Activated CD8-positive, alpha-beta memory T cell treated with anti-CD3 and anti-CD28 coated beads, Interleukin-2, amount 50 U/mL, for 48 hours (primary cell): Measurements from ENCODE around the gene SH3BGRL3.
"Not testable (repeated sequence)": the region's sequence is repeated elsewhere in the genome, so short reads cannot be mapped to it uniquely, and the experiment has no call there.

Experiments used
- DNase-seq: peaks from one replicate; pipeline ENCODE4 v3.0.0-alpha.2; 2020

The SH3BGRL3 gene

DNA sequence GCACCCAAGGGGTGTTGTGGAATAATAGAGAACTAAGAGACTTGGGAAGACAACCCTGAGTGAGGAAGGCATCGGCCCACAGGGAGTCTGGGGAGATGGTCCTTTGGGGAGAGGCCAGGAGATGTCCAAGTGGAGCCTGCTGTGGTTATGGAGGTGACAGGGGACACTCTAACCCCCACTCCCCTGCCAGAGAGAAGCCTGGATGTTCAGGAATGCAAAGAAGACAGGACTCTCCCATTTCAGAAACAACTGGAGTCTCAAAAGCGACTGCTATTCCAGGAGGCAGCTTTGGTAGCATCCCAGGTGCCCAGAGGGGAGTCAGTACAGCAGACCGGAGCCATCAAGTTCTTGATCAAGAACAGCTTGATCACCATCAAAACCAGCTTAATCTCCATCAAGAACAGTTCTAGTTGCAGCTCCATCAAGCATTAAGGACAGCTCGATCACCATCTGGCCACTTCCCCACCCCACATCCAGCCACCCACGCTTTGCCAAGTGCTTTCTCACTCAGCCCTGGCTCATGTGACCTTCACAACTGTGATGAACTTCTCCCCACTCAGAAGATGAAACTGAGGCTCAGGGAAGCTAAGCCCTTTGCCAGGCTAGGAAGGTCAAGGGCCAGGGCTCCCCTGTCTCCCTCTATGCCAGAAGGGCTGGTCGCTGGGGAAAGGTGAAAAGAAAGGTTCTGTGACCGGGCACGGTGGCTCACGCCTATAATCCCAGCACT, 38.6 kb downstream of the SH3BGRL3 start:
- peak; percentile 75 for DNase-seq

DNA sequence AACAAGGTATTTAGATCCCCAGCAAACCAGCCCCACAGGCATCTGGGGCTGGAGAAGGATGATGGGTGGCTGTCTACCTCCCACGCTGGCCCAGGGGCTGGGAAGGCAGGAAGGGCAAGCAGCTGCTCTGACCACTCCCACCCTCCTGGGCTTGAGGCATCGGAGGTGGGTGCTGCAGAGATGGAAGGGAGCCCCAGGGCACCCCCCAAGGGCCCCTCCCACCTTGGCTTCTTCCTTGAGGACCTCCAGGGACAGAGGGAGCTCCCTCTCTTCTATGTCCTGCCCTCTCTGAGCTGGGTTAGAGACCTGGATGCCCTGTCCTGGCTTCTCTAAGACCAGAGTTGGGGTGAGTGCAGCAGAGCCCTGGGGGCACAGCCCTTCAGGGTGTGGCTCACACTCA, 41.0 kb downstream of the SH3BGRL3 start:
- peak; percentile 60 for DNase-seq

DNA sequence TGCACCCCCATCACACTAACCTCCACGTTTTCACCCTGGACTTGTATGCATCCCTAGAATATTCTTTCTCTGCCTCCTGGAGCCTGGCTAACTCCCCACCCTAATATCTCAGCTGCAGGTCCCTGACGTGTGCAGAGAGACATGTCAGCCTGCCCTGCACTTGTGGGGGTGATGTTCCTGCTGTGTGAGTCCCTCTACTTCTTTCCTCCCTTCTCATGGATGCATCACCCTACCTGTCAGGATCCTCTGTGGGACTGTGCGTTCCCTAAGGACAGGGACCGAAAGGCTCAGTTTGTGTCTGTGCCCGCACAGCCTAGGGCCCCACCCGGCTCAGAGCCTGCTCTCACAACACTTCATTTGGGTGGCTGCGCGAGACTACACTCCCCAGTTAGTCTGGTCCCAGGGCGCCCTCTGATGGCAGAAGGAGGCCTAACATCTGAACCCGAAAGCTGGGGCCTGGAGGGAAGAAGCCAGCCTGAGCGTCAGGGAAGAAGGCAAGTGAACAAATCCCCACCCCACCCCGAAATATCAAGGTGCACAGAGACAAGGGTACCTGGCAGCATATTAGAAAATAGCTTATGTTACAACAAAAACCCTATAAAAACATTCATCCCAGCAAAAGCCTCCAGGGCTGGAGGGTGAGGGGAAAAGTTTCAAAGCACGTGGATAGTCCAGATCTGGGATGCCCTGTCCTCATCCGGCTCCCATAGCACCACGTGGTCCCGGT, 41.6 kb downstream of the SH3BGRL3 start:
- DNase-seq, result peak; percentile 99

DNA sequence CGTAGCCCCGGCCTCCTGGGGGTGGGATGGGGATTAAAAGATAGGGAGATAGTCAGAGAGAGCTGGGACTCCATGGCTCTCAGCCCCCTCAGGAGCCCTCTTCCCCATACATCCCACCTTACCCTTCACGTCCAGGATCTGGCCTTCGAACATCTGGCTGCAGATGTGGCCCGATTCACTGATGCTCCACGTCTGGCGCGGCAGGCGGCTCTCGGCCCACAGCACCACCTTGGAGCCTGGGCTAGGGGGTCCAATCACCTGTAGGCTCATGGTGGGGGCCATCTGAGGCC, 42.1 kb downstream of the SH3BGRL3 start:
- DNase-seq, result no peak

DNA sequence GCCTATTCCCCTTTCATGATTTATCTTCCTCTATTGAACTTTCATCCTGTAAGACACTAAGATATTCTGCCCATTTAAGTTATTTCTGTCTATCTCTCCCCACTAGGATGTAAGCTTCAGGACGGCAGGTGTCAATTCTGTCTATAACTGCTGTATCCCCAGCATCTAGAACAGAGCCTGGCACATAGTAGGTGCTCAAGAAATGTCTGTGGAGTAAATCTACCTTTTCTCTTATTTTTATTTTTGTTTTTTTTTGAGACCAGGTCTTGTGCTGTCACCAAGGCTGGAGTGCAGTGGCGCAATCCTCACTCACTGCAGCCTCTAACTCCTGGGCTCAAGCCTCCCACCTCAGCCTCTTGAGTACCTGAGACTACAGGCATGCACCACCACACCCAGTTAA, 43.5 kb downstream of the SH3BGRL3 start:
- DNase-seq, result no peak

DNA sequence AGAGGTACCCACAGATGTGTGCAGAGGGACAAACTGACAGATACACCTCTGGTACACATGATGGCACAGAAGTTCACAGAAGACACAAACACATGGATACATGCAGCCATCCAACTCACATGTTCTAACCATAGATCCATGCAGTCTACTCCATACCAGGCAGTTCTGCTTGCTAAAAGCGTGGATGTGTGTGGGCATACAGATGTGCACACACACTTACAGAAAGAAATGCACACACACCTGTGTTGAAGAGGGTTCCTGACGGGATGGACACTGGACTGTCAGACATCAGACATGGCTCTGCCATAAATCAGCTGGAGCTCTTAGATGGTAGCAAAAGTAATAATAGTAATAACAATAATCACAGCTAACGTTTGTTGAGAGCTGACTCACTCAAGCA, 44.7 kb downstream of the SH3BGRL3 start:
- no peak for DNase-seq

DNA sequence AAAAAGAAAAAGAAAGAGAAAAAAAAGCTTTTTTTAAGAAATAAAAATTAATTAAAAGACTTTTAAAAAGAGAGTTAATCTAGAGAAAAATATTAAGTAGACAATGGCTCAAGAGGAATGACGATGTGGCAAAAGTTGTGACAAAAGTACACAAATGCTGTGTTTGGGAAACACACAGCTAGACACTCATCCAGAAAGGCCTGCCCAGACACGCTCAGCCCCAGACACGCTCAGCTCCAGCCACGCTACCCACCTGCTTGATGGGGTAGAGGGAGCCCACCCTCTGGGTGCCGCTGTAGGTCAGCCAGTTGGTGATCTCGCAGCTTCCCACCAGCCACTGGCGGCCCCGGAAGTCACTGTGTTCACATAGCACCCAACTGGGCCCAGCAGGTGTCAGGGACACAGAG, 48.1 kb downstream of the SH3BGRL3 start:
- no peak for DNase-seq

DNA sequence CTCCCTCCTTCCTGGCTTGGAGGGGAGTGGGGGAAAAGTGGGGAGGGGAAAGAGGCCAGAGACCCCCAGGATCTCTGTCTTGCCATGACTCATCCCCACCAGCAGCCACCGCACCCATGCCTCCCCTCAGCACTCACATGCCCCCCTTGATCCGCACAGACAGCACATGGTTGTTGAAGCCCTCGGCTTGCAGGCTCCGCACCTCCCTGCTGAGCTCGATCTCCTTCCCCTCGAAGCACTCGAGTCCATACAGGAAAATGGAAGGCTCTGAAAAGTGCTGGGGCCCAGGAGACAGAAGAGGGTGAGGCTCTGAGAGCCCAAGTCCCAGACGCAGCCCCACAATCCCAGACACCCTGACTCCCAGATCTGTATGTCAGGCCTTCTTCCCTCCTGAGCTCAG, 48.7 kb downstream of the SH3BGRL3 start:
- no peak for DNase-seq

DNA sequence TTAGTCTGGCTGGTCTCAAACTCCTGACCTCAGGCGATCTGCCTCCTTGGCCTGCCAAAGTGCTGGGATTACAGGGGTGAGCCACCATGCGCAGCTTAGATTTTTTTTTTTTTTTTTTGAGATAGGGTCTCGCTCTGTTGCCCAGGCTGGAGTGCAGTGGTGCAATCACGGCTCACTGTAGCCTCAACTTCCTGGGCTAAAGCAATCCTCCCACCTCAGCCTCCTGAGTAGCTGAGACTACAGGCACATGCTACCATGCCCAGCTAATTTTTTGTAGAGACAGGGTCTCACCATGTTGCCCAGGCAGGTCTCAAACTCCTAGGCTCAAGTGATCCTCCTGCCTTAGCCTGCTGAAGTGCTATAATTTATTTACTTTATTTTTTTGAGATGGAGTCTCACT, 49.5 kb downstream of the SH3BGRL3 start:
- DNase-seq, result not testable (repeated sequence)

DNA sequence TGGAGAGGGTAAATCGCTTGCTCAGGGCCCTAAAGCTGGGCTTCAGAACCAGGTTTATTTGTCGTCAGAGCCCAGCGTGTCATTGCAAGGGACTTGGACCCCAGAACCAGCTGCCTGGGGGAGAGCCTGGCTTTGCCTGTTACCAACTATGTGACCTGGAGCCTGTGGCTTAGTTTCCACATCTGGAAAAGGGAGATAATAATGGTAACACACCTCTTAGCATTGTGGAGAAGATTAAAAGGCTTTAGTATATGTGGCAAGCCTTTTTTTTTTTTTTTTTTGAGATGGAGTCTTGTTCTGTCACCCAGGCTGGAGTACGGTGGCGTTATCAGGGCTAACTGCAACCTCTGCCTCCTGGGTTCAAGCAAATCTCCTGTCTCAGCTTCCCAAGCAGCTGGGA, 50.4 kb downstream of the SH3BGRL3 start:
- DNase-seq, result no peak
